ENCODE measurements around the gene ATF6B.

The ATF6B gene

GRCh38 chr6:32096087-32096393 lies 32.0 kb downstream of the ATF6B start:
- no peak for DNase-seq (ENCODE audit: low read depth)
- no peak overlapping the region for H3K4me3 ChIP-seq (ENCODE audit: low read depth, low read length)
- TF ChIP-seq, protein P1, sequence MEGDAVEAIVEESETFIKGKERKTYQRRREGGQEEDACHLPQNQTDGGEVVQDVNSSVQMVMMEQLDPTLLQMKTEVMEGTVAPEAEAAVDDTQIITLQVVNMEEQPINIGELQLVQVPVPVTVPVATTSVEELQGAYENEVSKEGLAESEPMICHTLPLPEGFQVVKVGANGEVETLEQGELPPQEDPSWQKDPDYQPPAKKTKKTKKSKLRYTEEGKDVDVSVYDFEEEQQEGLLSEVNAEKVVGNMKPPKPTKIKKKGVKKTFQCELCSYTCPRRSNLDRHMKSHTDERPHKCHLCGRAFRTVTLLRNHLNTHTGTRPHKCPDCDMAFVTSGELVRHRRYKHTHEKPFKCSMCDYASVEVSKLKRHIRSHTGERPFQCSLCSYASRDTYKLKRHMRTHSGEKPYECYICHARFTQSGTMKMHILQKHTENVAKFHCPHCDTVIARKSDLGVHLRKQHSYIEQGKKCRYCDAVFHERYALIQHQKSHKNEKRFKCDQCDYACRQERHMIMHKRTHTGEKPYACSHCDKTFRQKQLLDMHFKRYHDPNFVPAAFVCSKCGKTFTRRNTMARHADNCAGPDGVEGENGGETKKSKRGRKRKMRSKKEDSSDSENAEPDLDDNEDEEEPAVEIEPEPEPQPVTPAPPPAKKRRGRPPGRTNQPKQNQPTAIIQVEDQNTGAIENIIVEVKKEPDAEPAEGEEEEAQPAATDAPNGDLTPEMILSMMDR (IDR thresholded peaks at IDR 0.05; ENCODE audit: low read depth, low read length, missing control alignments): no peak

GRCh38 chr6:32095338-32096086 lies 32.5 kb downstream of the ATF6B start:
- TF ChIP-seq, protein P1 (IDR thresholded peaks at IDR 0.05; ENCODE audit: low read depth, low read length, missing control alignments): no peak
- H3K4me3 ChIP-seq (ENCODE audit: low read depth, low read length): no peak overlapping the region
- DNase-seq (ENCODE audit: low read depth): no peak

GRCh38 chr6:32092760-32093497 lies 35.1 kb downstream of the ATF6B start:
- TF ChIP-seq, protein P1 (IDR thresholded peaks at IDR 0.05; ENCODE audit: low read depth, low read length, missing control alignments): no peak
- no peak overlapping the region for H3K4me3 ChIP-seq (ENCODE audit: low read depth, low read length)
- DNase-seq (ENCODE audit: low read depth): no peak

GRCh38 chr6:32089082-32089828 lies 38.8 kb downstream of the ATF6B start:
- DNase-seq (ENCODE audit: low read depth): no peak
- H3K4me3 ChIP-seq (ENCODE audit: low read depth, low read length): no peak overlapping the region
- TF ChIP-seq, protein P1 (IDR thresholded peaks at IDR 0.05; ENCODE audit: low read depth, low read length, missing control alignments): no peak

DNA sequence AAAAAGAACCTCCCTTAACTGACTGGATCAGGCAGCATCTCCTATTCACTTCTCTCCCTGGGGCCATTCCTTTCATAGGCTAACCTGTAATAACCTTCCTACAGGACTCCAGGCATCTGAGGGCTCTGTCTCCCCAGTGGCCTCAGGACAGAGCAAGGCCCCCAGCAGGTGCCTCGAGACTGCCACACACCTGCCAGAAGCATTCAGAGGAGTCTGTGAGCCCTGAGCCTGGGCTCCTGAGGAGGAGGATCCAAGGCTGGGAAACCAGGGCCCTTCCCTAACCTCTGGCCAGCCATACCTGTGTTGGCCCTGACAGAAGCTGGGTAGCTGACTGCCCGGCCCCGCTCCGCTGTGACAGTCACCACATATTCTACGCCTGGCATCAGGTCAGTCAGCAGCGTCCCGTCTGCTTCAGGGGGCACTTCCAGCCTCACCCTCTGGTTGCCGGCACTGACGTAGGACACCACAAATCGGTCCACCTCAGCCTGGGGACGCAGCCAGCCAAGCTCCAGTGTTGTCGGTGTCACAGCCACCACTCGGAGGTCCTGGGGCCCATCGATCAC lies 39.5 kb downstream of the ATF6B start:
- no peak for DNase-seq (ENCODE audit: low read depth)
- TF ChIP-seq, protein P1 (IDR thresholded peaks at IDR 0.05; ENCODE audit: low read depth, low read length, missing control alignments): no peak
- no peak overlapping the region for H3K4me3 ChIP-seq (ENCODE audit: low read depth, low read length)

DNA sequence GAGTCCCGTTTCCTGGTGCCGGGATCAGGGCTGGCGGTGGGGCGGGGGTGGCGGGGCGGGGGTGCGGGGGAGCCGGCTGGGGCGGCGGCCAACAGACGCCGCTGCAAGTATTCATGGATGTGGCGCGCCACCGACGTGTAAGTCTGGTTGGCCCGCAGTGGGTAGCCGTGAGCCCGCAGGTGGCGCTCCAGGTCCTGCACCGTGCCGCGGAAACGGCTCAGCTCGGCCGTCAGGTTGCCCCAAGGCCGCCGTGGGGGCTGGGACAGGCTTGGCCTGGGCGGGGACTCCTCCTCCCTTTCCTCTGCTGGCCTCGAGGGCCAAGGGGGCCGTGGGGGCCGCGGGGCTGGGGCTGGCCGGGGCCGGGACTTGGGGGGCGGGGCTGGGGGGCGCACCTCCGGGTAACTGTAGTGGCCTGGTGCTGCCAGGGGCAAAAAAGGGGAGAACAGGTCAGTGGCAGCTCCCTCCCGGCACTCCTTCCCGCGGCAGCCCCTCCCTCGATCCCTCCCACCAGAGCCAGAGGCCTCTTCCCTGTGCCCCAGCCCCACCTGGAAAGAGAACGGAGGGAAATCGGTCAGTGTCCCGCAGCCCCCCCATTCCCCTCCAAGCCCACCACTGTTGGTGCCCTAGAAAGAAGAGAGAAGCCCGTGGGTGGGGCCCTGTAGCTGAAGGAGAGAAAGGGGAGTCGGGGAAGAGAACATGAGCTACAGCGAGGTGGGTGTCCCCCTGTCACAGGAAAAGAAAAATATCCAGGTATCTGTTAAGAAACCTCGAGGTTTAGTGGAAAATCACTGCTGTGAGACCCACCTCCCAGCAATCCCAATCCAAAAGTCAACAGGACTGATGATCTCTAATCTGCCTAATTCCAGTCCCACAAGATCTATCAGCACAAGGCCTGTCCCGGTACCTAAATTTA lies 40.2 kb downstream of the ATF6B start:
- TF ChIP-seq, protein P1 (IDR thresholded peaks at IDR 0.05; ENCODE audit: low read depth, low read length, missing control alignments): peak; percentile 60
- H3K4me3 ChIP-seq (ENCODE audit: low read depth, low read length): no peak overlapping the region

More for the DNA sequence above, 40.2 kb downstream of the ATF6B start:
- DNase-seq (ENCODE audit: low read depth): no peak
